Activated T-cell treated with anti-CD3 and anti-CD28 coated beads, Interleukin-2, amount 50 U/mL, for 72 hours (primary cell): ENCODE results near the gene RABGAP1L. TPM values are rescaled to one million over a fixed set of nuclear protein-coding genes. Genes with fewer than 3 reads are reported as not detected.
A peak's percentile ranks its signal among the peaks of the same experiment; 100 is the strongest.
"Not testable (repeated sequence)": the region's sequence is repeated elsewhere in the genome, so short reads cannot be mapped to it uniquely, and the experiment has no call there.

Experiments used
- ATAC-seq, 2 donors: fragments of 150-1000 bp; cut with Tn5 transposase; replicated peaks in 1 of 2; 2 replicates each; pipeline ENCODE4 v1.10.0; 2021; ENCODE audit warnings: moderate library complexity in 2 of 2, mild to moderate bottlenecking in 1 of 2
- DNase-seq, 2 donors: peaks; one replicate each; pipeline ENCODE4 v3.0.0; 2021 to 2022; ENCODE audit warnings: mixed read lengths in 1 of 2
- H3K27ac Mint-ChIP-seq: one replicate; pipeline ENCODE4 v1.8.0; 2022; ENCODE audit warnings: mild to moderate bottlenecking, moderate library complexity, mixed read lengths
- H3K27me3 Mint-ChIP-seq: one replicate; pipeline ENCODE4 v1.8.0; 2022; ENCODE audit warnings: low read depth, mixed read lengths
- H3K36me3 Mint-ChIP-seq, 2 donors: one replicate each; pipeline ENCODE4 v1.8.0; 2022; ENCODE audit warnings: mixed read lengths in 2 of 2, mild to moderate bottlenecking in 1 of 2; ENCODE audit not compliant: insufficient read depth in 2 of 2
- H3K4me1 Mint-ChIP-seq: one replicate; pipeline ENCODE4 v1.8.0; 2022; ENCODE audit warnings: low read depth, mixed read lengths
- H3K4me3 Mint-ChIP-seq, 2 donors: one replicate each; pipeline ENCODE4 v1.8.0; 2022; ENCODE audit warnings: mild to moderate bottlenecking in 2 of 2, mixed read lengths in 2 of 2, moderate library complexity in 2 of 2
- H3K9me3 Mint-ChIP-seq, 2 donors: one replicate each; pipeline ENCODE4 v1.8.0; 2022; ENCODE audit warnings: mixed read lengths in 2 of 2
- total RNA-seq, 2 donors: library from RNA; stranded (reverse); gene quantifications; one replicate each; pipeline ENCODE4 v1.2.3, GENCODE V29; 2022

Gene RABGAP1L
- total RNA-seq, 2 donors from 2014 or later, result 36.7 to 42.0 TPM

- Mint-ChIP-seq H3K27me3 (no peaks in the 10 kb centered on the region), H3K4me3 (no peak overlapping the region), H3K27ac (no peak overlapping the region), H3K4me1 (no peaks in the 10 kb centered on the region), H3K36me3 (peaks cover 2% of the 10 kb centered on the region in 2 donors), H3K9me3 (no peaks in the 10 kb centered on the region)
- no peak for DNase-seq
- no peak for ATAC-seq
These were observed 544.0 kb downstream of the RABGAP1L start for GRCh38 chr1:174703309-174703708.

- H3K27me3 Mint-ChIP-seq, result no peaks in the 10 kb centered on the region
- no peak overlapping the region for H3K4me3 Mint-ChIP-seq
- DNase-seq (no peak), ATAC-seq (no peak)
- no peaks in the 10 kb centered on the region for H3K9me3 Mint-ChIP-seq
- no peaks in the 10 kb centered on the region for H3K4me1 Mint-ChIP-seq
- H3K36me3 Mint-ChIP-seq, result peaks cover 2 to 3% of the 10 kb centered on the region in 2 donors
- H3K27ac Mint-ChIP-seq, result no peak overlapping the region
These were observed 545.0 kb downstream of the RABGAP1L start for GRCh38 chr1:174704300-174704699.

GRCh38 chr1:174710868-174711845, 551.8 kb downstream of the RABGAP1L start:
- Mint-ChIP-seq H3K27ac (no peak overlapping the region), H3K36me3 (peaks cover 2 to 7% of the 10 kb centered on the region in 2 donors), H3K9me3 (peaks cover 2 to 3% of the 10 kb centered on the region in 2 donors), H3K4me1 (no peaks in the 10 kb centered on the region), H3K4me3 (no peak overlapping the region), H3K27me3 (no peaks in the 10 kb centered on the region)
- ATAC-seq (no peak), DNase-seq (no peak)

GRCh38 chr1:174711848-174712247, 552.5 kb downstream of the RABGAP1L start:
- H3K4me3 Mint-ChIP-seq, H3K9me3 Mint-ChIP-seq, H3K4me1 Mint-ChIP-seq, H3K27ac Mint-ChIP-seq, DNase-seq, ATAC-seq, H3K27me3 Mint-ChIP-seq, H3K36me3 Mint-ChIP-seq: not testable (repeated sequence)

- Mint-ChIP-seq H3K4me1 (no peaks in the 10 kb centered on the region), H3K4me3 (no peak overlapping the region), H3K27me3 (no peaks in the 10 kb centered on the region), H3K36me3 (peaks cover 0 to 7% of the 10 kb centered on the region in 2 donors), H3K27ac (no peak overlapping the region), H3K9me3 (peaks cover 2 to 3% of the 10 kb centered on the region in 2 donors)
- ATAC-seq, result no peak
- DNase-seq, result no peak
These were observed 553.2 kb downstream of the RABGAP1L start for GRCh38 chr1:174712541-174712940.

GRCh38 chr1:174713796-174714195, 554.5 kb downstream of the RABGAP1L start:
- Mint-ChIP-seq H3K27me3 (no peaks in the 10 kb centered on the region), H3K9me3 (peaks cover 2 to 3% of the 10 kb centered on the region in 2 donors), H3K27ac (no peak overlapping the region), H3K4me1 (no peaks in the 10 kb centered on the region), H3K36me3 (peaks cover 0 to 4% of the 10 kb centered on the region in 2 donors), H3K4me3 (no peak overlapping the region)
- ATAC-seq, result no peak
- no peak for DNase-seq

- peak overlapping the region; percentile 65 for H3K27ac Mint-ChIP-seq
- H3K4me1 Mint-ChIP-seq, result no peaks in the 10 kb centered on the region
- H3K27me3 Mint-ChIP-seq, result no peaks in the 10 kb centered on the region
- ATAC-seq (no peak), DNase-seq (no peak)
- H3K4me3 Mint-ChIP-seq, result no peak overlapping the region
- H3K9me3 Mint-ChIP-seq, result no peaks in the 10 kb centered on the region
- peaks cover 0 to 1% of the 10 kb centered on the region in 2 donors for H3K36me3 Mint-ChIP-seq
These were observed 559.9 kb downstream of the RABGAP1L start for GRCh38 chr1:174719194-174719593.

- DNase-seq (no peak), ATAC-seq (no peak)
- Mint-ChIP-seq H3K4me1 (no peaks in the 10 kb centered on the region), H3K9me3 (no peaks in the 10 kb centered on the region), H3K27ac (no peak overlapping the region), H3K36me3 (peaks cover 0 to 1% of the 10 kb centered on the region in 2 donors), H3K27me3 (no peaks in the 10 kb centered on the region), H3K4me3 (no peak overlapping the region)
These were observed 561.3 kb downstream of the RABGAP1L start for GRCh38 chr1:174720618-174721017.

- no peak overlapping the region for H3K27ac Mint-ChIP-seq
- H3K4me1 Mint-ChIP-seq, result no peaks in the 10 kb centered on the region
- H3K36me3 Mint-ChIP-seq, result peaks cover 0 to 1% of the 10 kb centered on the region in 2 donors
- no peak for DNase-seq
- no peaks in the 10 kb centered on the region for H3K9me3 Mint-ChIP-seq
- ATAC-seq, result no peak
- H3K4me3 Mint-ChIP-seq, result no peak overlapping the region
- H3K27me3 Mint-ChIP-seq, result no peaks in the 10 kb centered on the region
These were observed 561.9 kb downstream of the RABGAP1L start for GRCh38 chr1:174721246-174721645.

GRCh38 chr1:174723816-174724215, 564.5 kb downstream of the RABGAP1L start:
- Mint-ChIP-seq H3K4me1 (no peaks in the 10 kb centered on the region), H3K9me3 (no peaks in the 10 kb centered on the region), H3K4me3 (no peak overlapping the region), H3K36me3 (peaks cover 0 to 1% of the 10 kb centered on the region in 2 donors), H3K27me3 (no peaks in the 10 kb centered on the region), H3K27ac (no peak overlapping the region)
- DNase-seq (no peak), ATAC-seq (no peak)

GRCh38 chr1:174724219-174724618, 564.9 kb downstream of the RABGAP1L start:
- Mint-ChIP-seq H3K36me3 (peaks cover 0 to 1% of the 10 kb centered on the region in 2 donors), H3K4me3 (no peak overlapping the region), H3K27me3 (no peaks in the 10 kb centered on the region), H3K4me1 (no peaks in the 10 kb centered on the region), H3K27ac (no peak overlapping the region), H3K9me3 (no peaks in the 10 kb centered on the region)
- DNase-seq (no peak), ATAC-seq (no peak)

- no peaks in the 10 kb centered on the region for H3K36me3 Mint-ChIP-seq
- no peak overlapping the region for H3K27ac Mint-ChIP-seq
- no peaks in the 10 kb centered on the region for H3K4me1 Mint-ChIP-seq
- no peak for DNase-seq
- no peaks in the 10 kb centered on the region for H3K9me3 Mint-ChIP-seq
- no peak for ATAC-seq
- H3K27me3 Mint-ChIP-seq, result no peaks in the 10 kb centered on the region
- H3K4me3 Mint-ChIP-seq, result no peak overlapping the region
These were observed 567.0 kb downstream of the RABGAP1L start for GRCh38 chr1:174726167-174726879.

GRCh38 chr1:174726880-174727585, 567.7 kb downstream of the RABGAP1L start:
- DNase-seq (no peak), ATAC-seq (no peak)
- H3K9me3 Mint-ChIP-seq, result no peaks in the 10 kb centered on the region
- no peaks in the 10 kb centered on the region for H3K36me3 Mint-ChIP-seq
- no peaks in the 10 kb centered on the region for H3K4me1 Mint-ChIP-seq
- H3K4me3 Mint-ChIP-seq, result no peak overlapping the region
- no peak overlapping the region for H3K27ac Mint-ChIP-seq
- no peaks in the 10 kb centered on the region for H3K27me3 Mint-ChIP-seq
